SK-N-SH (cell line): ENCODE data around the gene GPX2. TPM values are rescaled to one million over a fixed set of nuclear protein-coding genes. Genes with fewer than 3 reads are reported as not detected.

Experiments
- CTCF ChIA-PET: fragments of 300-600, 350-600 bp; formaldehyde crosslinking; extraction: SDS; loops from one replicate; lab custom pipeline; 2021; lab: Yijun Ruan, JAX
- POLR2A ChIA-PET: fragments of 350-600 bp; sonication (Branson Sonifier 250); formaldehyde crosslinking; extraction: SDS; loops from one replicate; lab custom pipeline; 2020; ENCODE audit warnings: antibody characterized with exemption, inconsistent platforms; lab: Yijun Ruan, JAX
- DNase-seq: peaks from one replicate; pipeline ENCODE4 v3.0.0; 2012
- H2AFZ ChIP-seq: fragments of 200-600 bp; sonication (generic); 2 replicates; pipeline ENCODE4 v1.8.1; 2016; ENCODE audit warnings: antibody characterized with exemption, mild to moderate bottlenecking, low read depth
- H3F3A ChIP-seq: fragments of 200-600 bp; sonication (generic); replicated peaks from 2 replicates; pipeline ENCODE3; 2016; ENCODE audit warnings: antibody characterized with exemption, mild to moderate bottlenecking; ENCODE audit not compliant: insufficient read depth
- H3K27ac ChIP-seq, 2 experiments: fragments of 200-500 bp in 1 of 2; fragments of 200-600 bp in 1 of 2; sonication (Bioruptor generic) in 1 of 2; sonication (generic), shearing (Covaris generic) in 1 of 2; 2 replicates each; pipeline versions ENCODE4 v1.5.1 to v1.6.1; 2014 to 2016; ENCODE audit warnings: low read depth in 2 of 2, inconsistent platforms in 1 of 2, low read length in 1 of 2, mild to moderate bottlenecking in 1 of 2, mixed read lengths in 1 of 2
- H3K27me3 ChIP-seq: fragments of 200-600 bp; sonication (generic), shearing (Covaris generic); 2 replicates; pipeline ENCODE4 v1.6.1; 2016; ENCODE audit warnings: mixed run types; ENCODE audit not compliant: insufficient read depth
- H3K36me3 ChIP-seq, 2 experiments: fragments of 200-500 bp in 1 of 2; fragments of 200-600 bp in 1 of 2; sonication (Bioruptor generic) in 1 of 2; sonication (generic) in 1 of 2; replicated peaks in 1 of 2; 2 replicates each; pipeline versions ENCODE3 to v1.5.1; 2014 to 2016; ENCODE audit warnings: low read length in 1 of 2, mild to moderate bottlenecking in 1 of 2; ENCODE audit not compliant: insufficient read depth in 2 of 2, control insufficient read depth in 1 of 2
- H3K4me1 ChIP-seq, 2 experiments: fragments of 200-500 bp in 1 of 2; fragments of 200-600 bp in 1 of 2; sonication (Bioruptor generic) in 1 of 2; sonication (generic), shearing (Covaris generic) in 1 of 2; 2 replicates each; pipeline versions ENCODE4 v1.5.1 to v1.6.1; 2014 to 2016; ENCODE audit warnings: low read depth in 1 of 2, low read length in 1 of 2, mixed run types in 1 of 2; ENCODE audit not compliant: insufficient read depth in 2 of 2, control insufficient read depth in 1 of 2
- H3K4me2 ChIP-seq: fragments of 200-600 bp; sonication (generic), shearing (Covaris generic); 2 replicates; pipeline ENCODE4 v1.6.1; 2017; ENCODE audit warnings: mixed run types
- H3K4me3 ChIP-seq, 2 experiments: fragments of 200-500 bp in 1 of 2; fragments of 200-600 bp in 1 of 2; sonication (Bioruptor generic) in 1 of 2; sonication (generic), shearing (Covaris generic) in 1 of 2; 2 replicates each; pipeline versions ENCODE4 v1.5.1 to v1.8.1; 2014 to 2016; ENCODE audit warnings: low read depth in 2 of 2, inconsistent platforms in 1 of 2, low read length in 1 of 2, mild to moderate bottlenecking in 1 of 2, mixed read lengths in 1 of 2, moderate library complexity in 1 of 2
- H3K79me2 ChIP-seq: fragments of 200-600 bp; sonication (generic); 2 replicates; pipeline ENCODE4 v1.8.1; 2017; ENCODE audit warnings: mild to moderate bottlenecking; ENCODE audit not compliant: insufficient read depth
- H3K9ac ChIP-seq: fragments of 200-600 bp; sonication (generic); 2 replicates; pipeline ENCODE4 v1.6.1; 2017; ENCODE audit warnings: mixed run types
- H3K9me2 ChIP-seq: fragments of 200-600 bp; sonication (generic); 2 replicates; pipeline ENCODE4 v1.6.1; 2017; ENCODE audit warnings: mixed run types
- H3K9me3 ChIP-seq: fragments of 200-600 bp; sonication (generic); 2 replicates; pipeline ENCODE4 v1.6.1; 2017; ENCODE audit warnings: mixed run types, mild to moderate bottlenecking, moderate library complexity
- H4K20me1 ChIP-seq: fragments of 200-600 bp; sonication (generic); 2 replicates; pipeline ENCODE4 v1.6.1; 2017; ENCODE audit warnings: mild to moderate bottlenecking, mixed run types; ENCODE audit not compliant: insufficient read depth
- CTCF ChIP-seq: fragments of 200-600 bp; sonication (generic); IDR thresholded peaks from 2 replicates; pipeline ENCODE4 v1.6.1; 2017; ENCODE audit warnings: antibody characterized with exemption, mild to moderate bottlenecking, moderate library complexity
- EZH2phosphoT487 ChIP-seq: fragments of 200-600 bp; sonication (generic); IDR thresholded peaks from 2 replicates; pipeline ENCODE4 v1.6.1; 2017; ENCODE audit warnings: low read depth, mixed run types, mild to moderate bottlenecking, antibody characterized with exemption, moderate library complexity, borderline replicate concordance
- FOXJ3 ChIP-seq: sonication (generic); formaldehyde crosslinking; IDR thresholded peaks from 2 replicates; pipeline ENCODE4 v1.5.1; 2020; ENCODE audit warnings: mild to moderate bottlenecking, missing genetic modification reagents
- FOXM1 ChIP-seq: IDR thresholded peaks from 2 replicates; pipeline ENCODE4 v1.4.0; 2012; ENCODE audit warnings: low read depth, mild to moderate bottlenecking
- GABPA ChIP-seq: IDR thresholded peaks from 2 replicates; pipeline ENCODE4 v1.4.0; 2012; ENCODE audit warnings: low read depth, mild to moderate bottlenecking
- JUND ChIP-seq: IDR thresholded peaks from 2 replicates; pipeline ENCODE4 v1.4.0; 2012
- MAX ChIP-seq: IDR thresholded peaks from 2 replicates; pipeline ENCODE4 v1.4.0; 2012; ENCODE audit warnings: low read depth
- MEF2A ChIP-seq: IDR thresholded peaks from 2 replicates; pipeline ENCODE4 v1.4.0; 2012; ENCODE audit warnings: low read depth, borderline replicate concordance
- MXI1 ChIP-seq: IDR thresholded peaks from 2 replicates; pipeline ENCODE4 v1.6.1; 2012; ENCODE audit warnings: mild to moderate bottlenecking, low read depth, low read length, improper control_type of control experiment
- NRF1 ChIP-seq: IDR thresholded peaks from 2 replicates; pipeline ENCODE4 v1.6.1; 2012; ENCODE audit warnings: low read depth, mild to moderate bottlenecking, low read length
- RAD21 ChIP-seq: IDR thresholded peaks from 2 replicates; pipeline ENCODE4 v1.6.1; 2012; ENCODE audit warnings: mild to moderate bottlenecking, low read length
- RCOR1 ChIP-seq: fragments of 150-350 bp; IDR thresholded peaks from 2 replicates; pipeline ENCODE4 v1.6.1; 2017; ENCODE audit warnings: antibody characterized with exemption, low read length
- SIN3A ChIP-seq: IDR thresholded peaks from 2 replicates; pipeline ENCODE4 v1.6.1; 2012; ENCODE audit warnings: low read depth, mild to moderate bottlenecking, low read length, moderate library complexity, borderline replicate concordance
- TCF12 ChIP-seq: IDR thresholded peaks from 2 replicates; pipeline ENCODE4 v1.4.0; 2012
- TEAD4 ChIP-seq: IDR thresholded peaks from 2 replicates; pipeline ENCODE4 v1.4.0; 2012; ENCODE audit warnings: mild to moderate bottlenecking, borderline replicate concordance; ENCODE audit not compliant: insufficient read depth
- USF1 ChIP-seq: IDR thresholded peaks from 2 replicates; pipeline ENCODE4 v1.4.0; 2012; ENCODE audit warnings: low read depth, borderline replicate concordance
- USF2 ChIP-seq: fragments of 150-350 bp; IDR thresholded peaks from 2 replicates; pipeline ENCODE4 v1.6.1; 2017; ENCODE audit warnings: antibody characterized with exemption, low read length, low read depth, borderline replicate concordance
- YY1 ChIP-seq: IDR thresholded peaks from 2 replicates; pipeline ENCODE4 v1.4.0; 2012; ENCODE audit warnings: low read depth, mild to moderate bottlenecking
- WGBS: methylation state at CpG from one replicate; pipeline ENCODE4 v1.1.6; 2017; ENCODE audit warnings: low lambda C conversion rate; 5-methylcytosine and 5-hydroxymethylcytosine counted together
- polyA plus RNA-seq, 3 experiments: library from polyadenylated mRNA; depleted of rRNA; stranded (reverse); fragments of >200 nt; gene quantifications; 2 replicates each; pipeline ENCODE4 v1.2.3, GENCODE V29; 2012
- TF ChIP-seq, protein P1 (sequence below): IDR thresholded peaks from 2 replicates; pipeline ENCODE4; 2012

GPX2 gene
- polyA plus RNA-seq, 1 of the 3 experiments (the other 2 are of a cell fraction): not detected

GRCh38 chr14:64965356-64966000 lies 22.9 kb upstream of the GPX2 start:
- H3K4me1 ChIP-seq: peaks cover 6 to 15% of the 10 kb centered on the region in 2 experiments; a peak in 2 of 4 replicates
- DNase-seq: no peak
- H2AFZ ChIP-seq: no peak overlapping the region
- H3K27ac ChIP-seq: no peak overlapping the region
- no peaks in the 10 kb centered on the region for H4K20me1 ChIP-seq
- no peaks in the 10 kb centered on the region for H3F3A ChIP-seq
- no peak overlapping the region for H3K9ac ChIP-seq
- H3K27me3 ChIP-seq: no peaks in the 10 kb centered on the region
- no peaks in the 10 kb centered on the region for H3K9me3 ChIP-seq
- H3K79me2 ChIP-seq: no peaks in the 10 kb centered on the region
- CTCF ChIA-PET: interaction anchor here (0.9 to 1.8 kb wide), 2 partner anchors 19 to 22 kb away, joined by 3 to 5 read pairs; no protein-coding TSS in a partner anchor
- peaks cover 0 to 3% of the 10 kb centered on the region in 2 experiments for H3K36me3 ChIP-seq
- no peak overlapping the region for H3K4me3 ChIP-seq
- no peaks in the 10 kb centered on the region for H3K9me2 ChIP-seq
- 92% methylated on average over 15 of the region's 15 CpGs for WGBS
- no peak overlapping the region for H3K4me2 ChIP-seq
- POLR2A ChIA-PET: no interaction called here
- TF ChIP-seq GABPA: no peak
- no peak for TF ChIP-seq RAD21
- TF ChIP-seq FOXM1: no peak
- TF ChIP-seq MEF2A: no peak
- TF ChIP-seq EZH2phosphoT487: no peak
- no peak for TF ChIP-seq TEAD4
- no peak for TF ChIP-seq NRF1
- no peak for TF ChIP-seq MXI1
- TF ChIP-seq MAX: no peak
- no peak for TF ChIP-seq TCF12
- TF ChIP-seq YY1: no peak
- no peak for TF ChIP-seq JUND
- TF ChIP-seq USF2: no peak
- no peak for TF ChIP-seq SIN3A
- TF ChIP-seq RCOR1: no peak
- TF ChIP-seq CTCF: no peak
- no peak for TF ChIP-seq FOXJ3 (CRISPR knock-in tag)
- TF ChIP-seq, protein P1, sequence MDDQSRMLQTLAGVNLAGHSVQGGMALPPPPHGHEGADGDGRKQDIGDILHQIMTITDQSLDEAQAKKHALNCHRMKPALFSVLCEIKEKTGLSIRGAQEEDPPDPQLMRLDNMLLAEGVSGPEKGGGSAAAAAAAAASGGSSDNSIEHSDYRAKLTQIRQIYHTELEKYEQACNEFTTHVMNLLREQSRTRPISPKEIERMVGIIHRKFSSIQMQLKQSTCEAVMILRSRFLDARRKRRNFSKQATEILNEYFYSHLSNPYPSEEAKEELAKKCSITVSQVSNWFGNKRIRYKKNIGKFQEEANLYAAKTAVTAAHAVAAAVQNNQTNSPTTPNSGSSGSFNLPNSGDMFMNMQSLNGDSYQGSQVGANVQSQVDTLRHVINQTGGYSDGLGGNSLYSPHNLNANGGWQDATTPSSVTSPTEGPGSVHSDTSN: no peak
- no peak for TF ChIP-seq USF1
